Raji (cell line): ENCODE data around the gene EIF5A.

Experiments
- POLR2A ChIP-seq: IDR thresholded peaks from 2 replicates; pipeline ENCODE4 v1.6.1; 2011; ENCODE audit warnings: low read depth, low read length, control low read depth; ENCODE audit not compliant: insufficient read depth

The EIF5A gene

DNA sequence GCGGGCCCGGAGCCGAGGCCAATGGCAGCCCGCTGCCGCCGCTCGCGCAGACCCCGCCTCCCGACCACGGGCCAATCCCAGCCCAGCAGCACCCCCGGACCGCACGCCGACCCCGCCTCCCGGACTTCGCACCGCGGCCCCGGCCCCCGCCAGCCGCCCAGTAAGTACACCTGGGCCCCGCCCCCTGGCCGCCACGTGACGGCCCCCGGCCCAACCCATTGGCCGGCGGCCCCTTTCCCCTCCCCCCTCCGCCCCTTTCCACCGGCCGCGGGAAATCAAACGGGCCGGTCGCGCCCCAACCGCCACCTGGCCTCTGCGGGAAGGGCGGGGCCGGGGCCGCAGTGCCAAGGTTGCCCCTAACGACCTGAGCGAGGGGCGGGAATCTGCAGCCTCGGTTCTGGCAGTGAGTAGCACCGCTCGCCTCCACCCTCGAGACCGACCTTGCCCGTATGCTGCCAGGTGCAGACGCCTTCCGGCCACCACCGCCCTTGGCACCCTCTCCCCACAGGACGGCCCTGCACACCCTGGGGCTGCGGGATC is 12.7 kb upstream of the EIF5A start, which contains the start of gene YBX2:
Gene YBX2 (minus strand): TSS at position 26 of the 540 bp plus-strand sequence. CDS start 139 bp downstream, outside the sequence.
- TF ChIP-seq POLR2A: no peak

GRCh38 chr17:7295230-7296180 is 11.9 kb upstream of the EIF5A start:
- TF ChIP-seq POLR2A: no peak

- no peak for TF ChIP-seq POLR2A
Measured at GRCh38 chr17:7296189-7296861, 11.1 kb upstream of the EIF5A start.

DNA sequence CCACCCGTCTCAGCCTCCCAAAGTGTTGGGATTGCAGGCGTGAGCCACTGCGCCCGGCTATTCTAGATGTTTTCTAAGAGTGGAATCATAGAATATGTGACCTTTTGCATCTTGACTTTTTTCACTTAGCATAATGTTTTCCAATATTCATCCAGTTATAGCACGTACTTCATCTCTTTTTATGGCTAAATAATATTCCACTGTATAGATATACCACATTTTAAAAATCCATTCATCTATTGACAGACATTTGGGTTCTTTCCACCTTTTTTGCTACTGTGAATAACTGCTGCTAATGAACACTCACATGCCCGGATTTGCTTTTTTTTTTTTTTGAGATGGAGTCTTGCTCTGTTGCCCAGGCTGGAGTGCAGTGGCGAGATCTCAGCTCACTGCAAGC is 3.2 kb upstream of the EIF5A start:
- no peak for TF ChIP-seq POLR2A

GRCh38 chr17:7307686-7308624 is 527 bp downstream of the EIF5A start:
- peak; percentile 13 for TF ChIP-seq POLR2A

GRCh38 chr17:7308625-7309433 is 1.4 kb downstream of the EIF5A start:
- peak; percentile 58 for TF ChIP-seq POLR2A

GRCh38 chr17:7309628-7310027 is 2.2 kb downstream of the EIF5A start:
- TF ChIP-seq POLR2A: no peak

GRCh38 chr17:7311110-7311705 is 3.8 kb downstream of the EIF5A start:
- no peak for TF ChIP-seq POLR2A

- no peak for TF ChIP-seq POLR2A
Measured at GRCh38 chr17:7312432-7313087, 5.1 kb downstream of the EIF5A start.

DNA sequence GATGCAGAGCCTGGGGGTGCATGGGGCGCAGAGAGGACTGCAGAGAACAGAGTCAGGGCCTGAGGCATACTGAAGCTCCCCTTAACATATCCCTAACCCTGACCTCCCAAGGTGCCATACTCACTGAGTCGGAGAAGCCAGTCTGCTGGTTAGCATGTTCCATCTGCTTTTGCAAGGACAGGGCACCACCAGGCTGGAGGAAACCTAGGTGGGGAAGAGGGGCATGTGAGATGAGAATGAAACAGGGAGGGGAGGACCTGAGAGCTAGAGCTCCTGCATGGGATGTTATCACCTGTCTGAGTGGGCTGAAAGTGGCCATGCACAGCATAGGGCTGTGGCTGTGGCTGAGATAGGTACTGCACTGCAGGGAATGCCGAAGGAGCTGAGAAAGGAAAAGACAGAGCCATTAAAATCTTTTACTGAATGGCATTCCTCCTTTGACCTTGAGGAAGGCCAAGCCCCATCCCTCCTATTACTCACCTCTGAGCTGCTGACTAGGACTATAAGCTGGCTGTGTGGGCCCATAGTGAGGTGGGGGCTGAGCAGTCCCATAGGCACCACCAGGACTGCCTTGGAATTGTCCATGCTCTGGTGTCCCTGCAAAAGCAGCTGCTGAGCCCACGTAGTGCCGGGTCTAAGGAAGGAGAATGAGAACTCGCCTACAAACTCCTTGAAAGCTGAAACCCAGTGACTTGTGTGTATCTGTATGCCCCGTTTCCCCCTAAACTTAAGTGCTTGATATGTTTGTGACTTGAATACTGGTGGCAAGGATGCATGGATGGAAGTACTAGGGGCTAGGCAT is 5.9 kb downstream of the EIF5A start:
- TF ChIP-seq POLR2A: 0 out of 2 replicates have a peak, but pooled peaks have one; percentile 13

DNA sequence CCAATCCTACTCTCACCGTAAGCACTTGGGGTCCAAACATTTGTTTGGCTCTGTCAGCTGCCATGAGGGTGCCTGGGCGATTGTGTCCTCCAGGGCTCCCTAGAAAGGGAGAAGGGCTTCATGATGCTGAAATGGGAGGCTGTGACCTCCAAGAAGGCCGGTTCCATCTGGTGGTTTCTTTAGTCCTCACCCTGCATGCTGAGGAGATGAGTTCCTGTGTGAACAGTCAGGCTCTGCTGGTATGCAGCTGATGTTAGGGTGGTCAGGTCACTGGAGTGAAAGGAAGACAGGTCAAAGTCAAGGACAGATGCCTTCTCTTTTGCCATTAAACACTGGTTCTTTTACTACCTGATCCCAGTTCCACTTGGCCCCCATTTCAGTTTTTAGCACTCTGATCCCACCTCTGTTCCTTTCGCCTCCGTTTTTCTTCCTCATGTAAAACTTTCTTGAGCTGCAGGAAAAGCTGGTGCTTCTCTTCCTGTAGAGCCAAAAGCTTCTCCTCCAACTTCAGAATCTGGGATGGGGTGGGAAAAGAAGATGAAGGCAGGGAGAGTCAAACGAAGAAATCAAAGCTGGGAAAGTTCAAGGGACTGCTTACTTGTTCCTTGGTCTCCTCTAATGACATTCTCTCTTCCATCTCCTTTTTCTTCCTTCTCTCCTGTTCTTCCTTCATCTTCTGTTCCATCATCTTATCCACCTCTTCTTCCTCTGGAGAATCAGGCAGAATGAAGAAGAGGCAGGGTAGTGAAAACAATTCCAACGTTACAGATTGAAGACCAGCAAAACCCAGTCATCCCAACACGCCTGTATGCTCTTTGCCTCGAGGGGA is 6.7 kb downstream of the EIF5A start:
- no peak; the same call in 1 of the 2 replicates for TF ChIP-seq POLR2A
